ENCODE results near the gene FRMD4A.
"Not testable (repeated sequence)": the region's sequence is repeated elsewhere in the genome, so short reads cannot be mapped to it uniquely, and the experiment has no call there.

FRMD4A gene

DNA sequence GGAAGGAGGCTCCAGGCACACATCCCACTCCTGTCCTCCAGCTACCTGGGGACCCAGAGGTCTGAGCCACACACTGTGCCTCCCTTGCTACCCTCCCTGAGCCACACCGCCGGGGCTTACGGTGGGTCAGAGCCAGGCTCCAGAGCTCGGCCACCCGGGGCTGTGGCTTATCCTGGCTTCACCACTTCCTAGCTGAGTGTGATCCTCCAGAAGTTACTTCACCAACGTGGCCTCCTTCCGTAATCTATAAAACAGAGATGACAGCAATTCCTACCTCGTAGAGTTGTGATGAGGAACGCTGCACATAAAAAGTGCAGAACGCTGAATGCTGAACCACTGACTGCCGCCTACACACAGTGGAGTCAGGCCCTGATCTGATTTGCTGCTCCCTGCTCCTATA lies 458.9 kb downstream of the FRMD4A start:
- Mint-ChIP-seq H3K9me3 (no peaks in the 10 kb centered on the region), H3K4me3 (no peak overlapping the region), H3K4me1 (peaks cover 15% of the 10 kb centered on the region), H3K27me3 (peaks cover 7% of the 10 kb centered on the region), H3K27ac (no peak overlapping the region)
- no peak for DNase-seq
- no peak for ATAC-seq

DNA sequence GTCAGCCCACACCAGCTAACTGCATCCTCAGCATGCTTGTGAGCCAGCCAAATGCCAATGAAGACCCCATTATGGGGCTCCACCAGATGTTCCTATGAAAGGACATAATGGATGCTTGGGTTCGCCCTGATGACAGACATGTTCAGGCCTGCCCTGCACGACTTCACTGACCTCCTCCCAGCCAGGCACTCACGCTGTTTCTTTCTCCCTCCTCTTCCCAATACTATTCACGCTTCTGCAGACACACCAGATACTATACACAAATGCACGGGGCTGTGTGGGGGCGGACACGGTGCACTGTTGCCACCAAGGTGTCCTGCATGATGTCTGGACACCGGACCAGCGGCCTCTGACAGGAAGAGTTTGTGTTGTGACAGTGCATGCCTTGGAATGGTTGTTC lies 459.7 kb downstream of the FRMD4A start:
- Mint-ChIP-seq H3K9me3 (no peaks in the 10 kb centered on the region), H3K27ac (peak overlapping the region in 1 of 2 donors; percentile 7), H3K4me1 (peaks cover 15% of the 10 kb centered on the region), H3K4me3 (no peak overlapping the region), H3K27me3 (peaks cover 7% of the 10 kb centered on the region)
- DNase-seq = no peak
- no peak for ATAC-seq

DNA sequence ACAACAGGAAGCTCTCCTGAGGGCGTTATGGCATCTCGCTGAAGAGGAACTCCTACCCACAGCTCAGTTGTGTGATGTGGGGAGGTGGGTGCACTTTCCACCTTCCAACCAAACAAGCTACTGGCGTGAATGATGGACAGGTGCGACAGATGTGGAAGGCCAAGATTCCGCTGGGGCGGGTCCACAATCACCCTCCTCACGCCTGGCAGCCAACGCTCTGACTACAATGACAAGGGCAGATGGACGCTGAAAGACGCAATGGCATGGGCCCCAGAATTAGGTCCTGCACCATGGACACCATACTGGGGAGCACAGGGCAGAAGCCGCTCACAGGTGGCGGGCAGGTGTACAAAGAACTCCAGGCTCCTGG lies 461.4 kb downstream of the FRMD4A start:
- no peak for DNase-seq
- no peak for ATAC-seq
- no peaks in the 10 kb centered on the region for H3K9me3 Mint-ChIP-seq
- H3K4me1 Mint-ChIP-seq = peaks cover 15% of the 10 kb centered on the region
- no peak overlapping the region for H3K4me3 Mint-ChIP-seq
- no peak overlapping the region for H3K27ac Mint-ChIP-seq
- no peaks in the 10 kb centered on the region for H3K27me3 Mint-ChIP-seq

DNA sequence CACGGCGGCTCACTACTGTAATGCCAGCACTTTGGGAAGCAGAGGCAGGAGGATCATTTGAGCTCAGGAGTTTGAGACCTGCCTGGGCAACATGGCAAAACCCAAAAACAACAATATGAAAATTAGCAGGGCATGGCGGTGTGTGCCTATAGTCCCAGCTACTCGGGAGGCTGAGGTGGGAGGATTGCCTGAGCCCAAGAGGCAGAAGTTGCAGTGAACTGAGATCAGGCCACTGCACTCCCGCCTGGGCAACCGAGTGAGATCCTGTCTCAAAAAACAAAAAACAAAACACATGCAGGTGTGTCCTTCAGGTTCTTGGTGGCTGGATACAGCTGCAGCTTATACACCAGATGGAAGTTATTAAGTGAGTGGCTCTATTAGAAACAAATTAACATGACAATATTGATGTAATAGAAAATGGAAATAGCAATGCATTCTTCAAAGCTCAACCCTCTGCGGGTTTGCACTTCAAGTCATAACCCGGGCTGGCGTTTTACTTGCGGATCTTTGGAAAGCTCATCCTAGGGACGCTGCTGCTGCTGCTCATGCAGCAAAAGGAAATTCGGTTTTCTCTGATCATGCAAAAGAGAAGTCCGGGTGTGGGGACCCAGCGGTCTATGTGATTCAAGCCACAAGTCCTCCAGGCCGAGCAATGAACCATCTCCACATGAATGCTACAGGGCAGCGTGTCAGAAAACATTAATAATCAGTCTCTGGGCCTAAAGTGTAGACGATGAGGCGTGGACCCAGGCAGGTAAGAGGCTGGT lies 462.0 kb downstream of the FRMD4A start:
- Mint-ChIP-seq H3K27ac (peak overlapping the region in 1 of 2 donors; percentile 55), H3K9me3 (no peaks in the 10 kb centered on the region), H3K4me3 (no peak overlapping the region), H3K4me1 (peaks cover 15% of the 10 kb centered on the region), H3K27me3 (no peaks in the 10 kb centered on the region)
- no peak for ATAC-seq
- no peak for DNase-seq

DNA sequence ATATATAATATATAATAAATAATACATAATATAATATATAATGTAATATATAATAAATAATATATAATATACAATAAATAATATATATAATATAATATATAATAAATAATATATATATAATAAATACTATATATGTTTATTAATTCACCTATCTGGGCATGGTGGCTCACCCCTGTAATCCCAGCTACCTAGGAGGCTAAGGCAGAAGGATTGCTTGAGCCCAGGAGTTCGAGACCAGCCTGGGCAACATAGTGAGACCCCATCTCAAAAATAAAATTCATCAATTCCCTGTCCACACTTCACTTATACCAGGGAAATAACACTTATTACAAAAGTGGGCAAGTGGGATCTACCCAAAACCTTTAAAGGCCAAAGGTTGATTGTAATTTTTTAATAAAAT lies 462.9 kb downstream of the FRMD4A start:
- H3K27me3 Mint-ChIP-seq = no peaks in the 10 kb centered on the region
- H3K27ac Mint-ChIP-seq = no peak overlapping the region
- H3K4me1 Mint-ChIP-seq = peaks cover 14% of the 10 kb centered on the region
- H3K4me3 Mint-ChIP-seq = no peak overlapping the region
- ATAC-seq = no peak
- no peak for DNase-seq
- no peaks in the 10 kb centered on the region for H3K9me3 Mint-ChIP-seq

DNA sequence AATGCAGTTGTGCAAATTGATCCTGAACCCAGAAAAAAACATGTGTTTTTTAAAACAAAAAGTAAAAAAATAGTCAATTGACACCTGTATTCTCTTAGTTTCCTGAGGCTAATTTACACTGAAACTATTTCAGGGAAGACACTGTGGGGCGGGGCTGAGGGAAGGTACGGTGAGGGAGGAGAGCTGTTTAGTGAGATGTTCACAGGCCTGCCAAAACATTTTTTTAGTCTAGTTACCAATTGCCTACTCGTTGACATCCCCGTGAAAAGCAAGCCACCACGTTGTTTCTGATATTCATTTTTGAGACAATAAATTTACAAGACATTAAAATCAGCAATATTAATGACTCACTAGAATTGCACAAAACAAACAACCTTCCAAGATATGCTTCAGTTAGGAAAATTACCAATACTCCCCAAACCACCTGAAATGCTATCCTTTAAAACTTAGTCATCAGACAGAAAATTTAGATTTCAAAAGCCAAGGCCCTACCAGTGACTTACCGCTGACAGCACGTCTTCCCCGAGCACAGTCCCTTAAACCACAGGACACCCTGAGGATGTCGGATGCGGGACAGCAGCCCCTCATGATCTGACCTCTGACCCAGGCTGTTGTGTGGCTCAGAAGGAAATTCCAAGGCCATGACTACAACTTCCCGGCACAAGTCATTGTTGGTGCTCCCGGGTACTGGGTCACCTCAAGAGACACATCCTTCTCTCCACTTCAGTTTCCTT lies 464.8 kb downstream of the FRMD4A start:
- DNase-seq (no peak), ATAC-seq (no peak)
- peaks cover 21% of the 10 kb centered on the region for H3K4me1 Mint-ChIP-seq

DNA sequence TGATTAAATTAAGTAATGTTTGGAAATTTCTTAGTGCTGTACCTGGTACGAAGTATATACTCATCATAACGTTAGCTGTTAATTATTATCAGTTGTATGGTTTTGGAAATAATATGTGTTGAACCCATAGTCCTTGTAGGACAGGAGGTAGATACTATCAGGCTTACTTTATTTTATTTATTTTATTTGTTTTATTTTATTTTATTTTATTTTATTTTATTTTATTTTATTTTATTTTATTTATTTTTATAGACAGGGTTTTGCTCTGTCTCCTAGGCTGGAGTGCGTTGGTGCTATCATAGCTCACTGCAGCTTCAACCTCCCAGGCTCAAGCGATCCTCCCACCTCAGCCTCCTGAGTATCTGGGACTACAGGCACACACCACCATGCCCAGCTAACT lies 465.5 kb downstream of the FRMD4A start:
- not testable (repeated sequence) for H3K27me3 Mint-ChIP-seq, H3K9me3 Mint-ChIP-seq, H3K4me3 Mint-ChIP-seq, H3K27ac Mint-ChIP-seq, ATAC-seq, DNase-seq
- peaks cover 21% of the 10 kb centered on the region for H3K4me1 Mint-ChIP-seq

More for the DNA sequence above, 464.8 kb downstream of the FRMD4A start:
- no peaks in the 10 kb centered on the region for H3K9me3 Mint-ChIP-seq
- no peaks in the 10 kb centered on the region for H3K27me3 Mint-ChIP-seq
- H3K27ac Mint-ChIP-seq = peak overlapping the region in 1 of 2 donors; percentile 38
- H3K4me3 Mint-ChIP-seq = no peak overlapping the region

DNA sequence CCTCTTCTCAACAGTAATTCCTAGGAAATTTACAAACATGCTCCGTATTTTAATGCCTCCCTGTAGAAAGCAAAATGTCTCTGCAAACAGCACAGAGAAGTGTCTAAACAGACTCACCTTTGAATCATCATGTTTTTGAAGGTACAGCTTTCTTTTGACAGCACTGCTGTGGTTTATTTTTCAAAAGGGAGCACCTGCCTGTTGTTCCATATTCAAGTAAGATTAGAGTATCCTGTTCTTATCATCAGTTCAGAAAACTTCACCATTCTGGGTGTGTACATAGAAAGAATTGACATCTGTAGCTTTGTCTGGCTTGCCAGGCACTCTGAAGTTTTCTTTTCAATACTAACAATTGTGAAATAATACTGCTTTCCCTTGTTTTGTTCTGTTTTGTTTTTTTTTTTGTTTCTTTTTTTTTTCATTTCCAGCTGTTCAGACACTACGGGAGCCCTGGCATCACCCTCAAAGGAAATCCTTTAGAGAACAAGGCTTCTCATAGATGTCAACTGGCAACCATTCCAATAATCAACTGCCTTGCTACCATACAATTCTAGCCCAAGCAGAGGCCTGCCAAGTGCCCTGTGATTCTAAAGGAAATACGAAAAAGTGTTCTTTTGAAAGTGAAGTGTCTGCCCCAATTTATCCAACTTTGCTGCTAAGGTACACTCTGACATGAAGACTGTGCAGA lies 468.0 kb downstream of the FRMD4A start:
- ATAC-seq (no peak), DNase-seq (no peak)
- no peak overlapping the region for H3K4me3 Mint-ChIP-seq
- H3K9me3 Mint-ChIP-seq = no peaks in the 10 kb centered on the region
- H3K27ac Mint-ChIP-seq = peak overlapping the region in 1 of 2 donors; percentile 19
- no peaks in the 10 kb centered on the region for H3K27me3 Mint-ChIP-seq
- H3K4me1 Mint-ChIP-seq = peaks cover 14% of the 10 kb centered on the region

DNA sequence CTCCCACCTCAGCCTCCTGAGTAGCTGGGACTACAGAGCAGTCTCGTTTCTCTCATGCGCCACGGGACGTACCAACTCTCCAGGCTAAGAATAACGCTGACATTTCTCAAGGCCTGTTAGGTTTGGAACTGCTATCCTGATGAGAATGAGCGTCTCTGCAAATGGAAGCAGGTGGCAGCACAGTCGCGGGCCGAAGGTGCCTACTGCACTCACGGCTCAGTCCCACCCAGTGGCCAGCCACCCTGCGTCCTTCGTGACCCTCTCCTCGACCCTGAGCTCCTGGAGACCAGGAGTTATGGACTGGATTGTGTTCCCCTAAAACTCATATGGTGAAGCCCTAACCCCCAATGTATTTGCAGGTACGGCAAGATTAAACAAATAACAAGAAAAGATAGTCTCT lies 469.8 kb downstream of the FRMD4A start:
- ATAC-seq (no peak), DNase-seq (no peak)
- no peak overlapping the region for H3K27ac Mint-ChIP-seq
- no peak overlapping the region for H3K4me3 Mint-ChIP-seq
- peaks cover 14% of the 10 kb centered on the region for H3K4me1 Mint-ChIP-seq
- no peaks in the 10 kb centered on the region for H3K27me3 Mint-ChIP-seq
- no peaks in the 10 kb centered on the region for H3K9me3 Mint-ChIP-seq

DNA sequence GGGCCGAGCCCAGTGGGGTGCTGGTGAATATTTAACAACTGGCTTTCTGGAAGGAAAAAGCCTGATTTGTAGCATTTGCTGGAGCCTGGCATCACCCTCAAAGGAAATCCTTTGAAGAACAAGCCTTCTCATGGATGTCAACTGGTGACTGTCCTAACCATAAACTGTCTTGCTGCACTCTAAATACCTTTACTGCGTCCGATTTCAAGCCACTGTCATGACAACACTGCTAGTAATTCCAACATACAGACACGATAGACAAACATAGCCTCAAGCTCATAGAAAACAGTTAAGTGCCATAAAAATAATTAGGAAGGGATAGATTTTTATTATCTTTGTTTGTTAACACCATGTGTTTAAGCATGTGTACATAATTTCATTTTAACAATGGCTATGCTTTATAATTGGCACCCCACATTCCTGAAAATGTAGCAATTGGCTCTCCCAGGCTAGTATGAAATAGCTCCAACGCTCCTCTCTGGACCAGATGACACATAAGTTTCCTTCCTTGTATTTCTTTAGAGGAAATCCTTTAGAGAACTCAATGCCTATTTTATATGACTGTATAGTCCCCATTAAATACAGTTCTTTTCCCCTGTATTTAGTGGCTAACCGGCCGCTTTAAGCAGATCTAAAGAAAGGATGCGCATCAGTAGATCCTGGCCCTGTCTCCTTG lies 470.6 kb downstream of the FRMD4A start:
- Mint-ChIP-seq H3K27me3 (no peaks in the 10 kb centered on the region), H3K9me3 (no peaks in the 10 kb centered on the region), H3K27ac (no peak overlapping the region), H3K4me1 (peaks cover 14% of the 10 kb centered on the region), H3K4me3 (no peak overlapping the region)
- ATAC-seq (no peak), DNase-seq (no peak)

DNA sequence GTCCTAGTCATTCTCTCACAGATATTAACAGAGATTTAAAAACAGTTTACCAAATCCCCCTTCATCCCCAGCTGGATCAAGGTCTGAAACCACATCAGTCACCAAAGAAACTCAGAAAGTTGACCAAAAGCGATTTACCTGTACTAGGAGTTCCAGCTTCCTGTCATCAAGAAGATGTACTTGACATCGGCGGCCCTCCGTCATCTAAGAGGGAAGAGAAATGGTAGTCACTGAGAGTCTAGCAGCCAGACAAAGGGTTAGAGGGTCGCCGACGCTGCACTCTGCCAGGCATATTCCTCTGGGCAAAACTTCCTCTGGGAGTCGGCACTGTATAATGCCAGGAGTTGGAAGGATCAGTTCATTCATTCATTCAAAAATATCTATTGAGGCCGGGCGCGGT lies 472.0 kb downstream of the FRMD4A start:
- H3K9me3 Mint-ChIP-seq = no peaks in the 10 kb centered on the region
- H3K4me3 Mint-ChIP-seq = no peak overlapping the region
- ATAC-seq = no peak
- no peaks in the 10 kb centered on the region for H3K27me3 Mint-ChIP-seq
- H3K27ac Mint-ChIP-seq = no peak overlapping the region
- peaks cover 14% of the 10 kb centered on the region for H3K4me1 Mint-ChIP-seq
- no peak for DNase-seq

DNA sequence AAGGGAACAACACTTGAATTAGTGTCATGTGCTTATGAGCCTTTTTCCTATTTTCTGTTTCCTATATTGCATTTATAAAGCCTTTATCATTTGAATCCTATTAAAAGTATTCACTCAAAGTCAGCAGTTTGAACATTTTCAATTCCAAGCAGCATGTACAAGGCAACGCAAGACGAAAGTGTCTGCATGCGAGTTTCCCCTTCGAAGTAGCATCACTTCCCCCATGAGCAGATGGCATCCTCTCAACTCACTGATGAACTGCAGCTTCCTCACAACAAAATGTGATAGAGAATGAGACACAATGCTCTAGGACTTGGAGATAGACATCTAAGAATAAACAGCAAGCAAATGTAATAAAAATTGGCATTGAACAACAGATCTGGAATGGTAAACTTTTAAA lies 473.3 kb downstream of the FRMD4A start:
- Mint-ChIP-seq H3K4me3 (no peak overlapping the region), H3K27ac (no peak overlapping the region), H3K27me3 (no peaks in the 10 kb centered on the region), H3K4me1 (peaks cover 14% of the 10 kb centered on the region), H3K9me3 (no peaks in the 10 kb centered on the region)
- ATAC-seq (no peak), DNase-seq (no peak)

DNA sequence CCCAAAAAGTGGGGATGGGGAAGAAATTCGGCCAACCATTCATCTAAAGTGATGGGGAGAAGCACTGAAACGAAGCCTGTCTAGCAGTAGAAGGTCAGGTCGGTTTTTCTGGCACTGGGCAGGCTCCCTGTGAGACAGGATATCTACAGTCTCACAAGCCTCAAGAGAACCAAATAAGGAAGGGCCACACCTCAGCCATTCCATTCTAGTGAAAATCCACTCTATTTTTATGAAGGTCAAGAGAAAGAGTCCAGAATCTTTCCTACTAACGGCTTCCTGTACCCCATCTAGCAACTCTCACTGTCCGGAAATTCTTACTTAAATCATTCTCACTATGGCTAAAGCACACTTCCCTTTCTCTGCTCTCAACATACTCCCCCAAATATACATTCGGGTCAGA lies 476.9 kb downstream of the FRMD4A start:
- peaks cover 14% of the 10 kb centered on the region for H3K4me1 Mint-ChIP-seq

DNA sequence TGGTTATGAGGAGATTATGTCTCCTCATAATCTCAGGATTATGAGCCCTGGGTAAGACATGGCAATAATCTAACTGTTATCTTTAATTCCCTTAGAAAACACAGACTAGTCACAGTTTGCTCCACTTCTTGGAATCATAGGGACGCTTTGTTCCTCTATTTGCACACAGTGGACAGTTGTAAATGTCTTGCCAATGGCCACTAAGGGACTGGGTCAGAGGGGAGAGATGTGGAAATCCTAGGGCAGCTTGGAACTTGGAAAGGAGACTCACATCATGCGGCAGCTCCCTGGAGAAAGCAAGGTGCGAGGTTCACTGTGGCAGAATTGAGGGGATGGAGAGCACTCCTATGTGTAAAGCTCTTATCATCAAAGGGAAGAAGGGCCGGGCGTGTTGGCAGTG lies 477.9 kb downstream of the FRMD4A start:
- H3K4me1 Mint-ChIP-seq = peaks cover 18% of the 10 kb centered on the region
- H3K4me3 Mint-ChIP-seq = no peak overlapping the region
- H3K27me3 Mint-ChIP-seq = peaks cover 10% of the 10 kb centered on the region
- ATAC-seq (no peak), DNase-seq (no peak)
- no peak overlapping the region for H3K27ac Mint-ChIP-seq
- no peaks in the 10 kb centered on the region for H3K9me3 Mint-ChIP-seq

More for the DNA sequence above, 476.9 kb downstream of the FRMD4A start:
- ATAC-seq (no peak), DNase-seq (no peak)
- no peaks in the 10 kb centered on the region for H3K9me3 Mint-ChIP-seq
- peaks cover 5% of the 10 kb centered on the region for H3K27me3 Mint-ChIP-seq
- no peak overlapping the region for H3K4me3 Mint-ChIP-seq
- H3K27ac Mint-ChIP-seq = no peak overlapping the region

DNA sequence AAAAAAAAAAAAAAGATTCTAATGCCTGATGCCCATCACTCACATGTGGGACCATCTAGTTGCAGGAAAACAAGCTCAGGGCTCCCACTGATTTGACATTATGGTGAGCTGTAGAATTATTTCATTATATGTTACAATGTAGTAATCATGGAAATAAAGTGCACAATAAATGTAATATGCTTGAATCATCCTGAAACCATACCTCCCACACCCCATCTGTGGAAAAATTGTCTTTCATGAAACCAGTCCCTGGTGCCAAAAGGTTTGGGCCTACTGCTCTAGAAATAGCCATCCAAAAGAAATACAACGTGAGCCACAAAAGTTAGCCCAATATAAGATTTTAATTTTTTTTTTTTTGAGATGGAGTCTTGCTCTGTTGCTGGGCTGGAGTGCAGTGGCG lies 478.8 kb downstream of the FRMD4A start:
- DNase-seq = no peak
- H3K27ac Mint-ChIP-seq = no peak overlapping the region
- ATAC-seq = no peak
- peaks cover 20% of the 10 kb centered on the region for H3K27me3 Mint-ChIP-seq
- H3K4me3 Mint-ChIP-seq = no peak overlapping the region
- H3K9me3 Mint-ChIP-seq = no peaks in the 10 kb centered on the region
- peaks cover 27% of the 10 kb centered on the region for H3K4me1 Mint-ChIP-seq

Measured in stimulated activated naive CD8-positive, alpha-beta T cell treated with anti-CD3 and anti-CD28 coated beads, Interleukin-15, amount 100 ng/mL, for 72 hours (primary cell).